GM19372 (cell line): ENCODE results near the gene ATP2B3.

Experiments used
- ATAC-seq: cut with Tn5 transposase; IDR thresholded peaks from one replicate; pipeline ENCODE4 v1.9.1; 2021; ENCODE audit warnings: mild to moderate bottlenecking, low read depth, moderate library complexity; ENCODE audit not compliant: unreplicated experiment

The ATP2B3 gene

GRCh38 chrX:153488231-153488914, 29.1 kb upstream of the ATP2B3 start:
- ATAC-seq = no peak

GRCh38 chrX:153490217-153490930, 27.1 kb upstream of the ATP2B3 start:
- no peak for ATAC-seq

- no peak for ATAC-seq
Measured at GRCh38 chrX:153491351-153491914, 26.0 kb upstream of the ATP2B3 start.

GRCh38 chrX:153491918-153492317, 25.5 kb upstream of the ATP2B3 start:
- no peak for ATAC-seq

GRCh38 chrX:153492543-153492942, 24.9 kb upstream of the ATP2B3 start:
- no peak for ATAC-seq

- ATAC-seq = no peak
Measured at GRCh38 chrX:153493085-153493484, 24.4 kb upstream of the ATP2B3 start.

- ATAC-seq = no peak
Measured at GRCh38 chrX:153494061-153494460, 23.4 kb upstream of the ATP2B3 start.

GRCh38 chrX:153494541-153495361, 22.7 kb upstream of the ATP2B3 start, which contains the start of gene BGN:
BGN (plus strand) TSS chrX:153494980; CDS start chrX:153504632, 9,652 bp downstream.
- no peak for ATAC-seq

GRCh38 chrX:153495362-153495751, 22.1 kb upstream of the ATP2B3 start:
- no peak for ATAC-seq

- ATAC-seq = no peak
Measured at GRCh38 chrX:153495903-153496589, 21.4 kb upstream of the ATP2B3 start.

GRCh38 chrX:153496590-153496959, 20.9 kb upstream of the ATP2B3 start:
- no peak for ATAC-seq

- no peak for ATAC-seq
Measured at GRCh38 chrX:153498453-153498852, 19.0 kb upstream of the ATP2B3 start.

GRCh38 chrX:153499341-153499740, 18.1 kb upstream of the ATP2B3 start:
- ATAC-seq = no peak

GRCh38 chrX:153499876-153500275, 17.6 kb upstream of the ATP2B3 start:
- ATAC-seq = no peak

GRCh38 chrX:153500676-153501280, 16.7 kb upstream of the ATP2B3 start:
- no peak for ATAC-seq

GRCh38 chrX:153501530-153501929, 15.9 kb upstream of the ATP2B3 start:
- no peak for ATAC-seq

- no peak for ATAC-seq
Measured at GRCh38 chrX:153502131-153502530, 15.3 kb upstream of the ATP2B3 start.

GRCh38 chrX:153502796-153503195, 14.6 kb upstream of the ATP2B3 start:
- ATAC-seq = no peak

GRCh38 chrX:153504445-153505016, 12.9 kb upstream of the ATP2B3 start:
- no peak for ATAC-seq

- no peak for ATAC-seq
Measured at GRCh38 chrX:153505361-153505760, 12.1 kb upstream of the ATP2B3 start.
